Activated CD4-positive, alpha-beta T cell treated with anti-CD3 and anti-CD28 coated beads, Interleukin-2, amount 10 ng/mL, durations not matched to agents 7 days and 5 days (primary cell): ENCODE data around the gene MCTP2. TPM values are rescaled to one million over a fixed set of nuclear protein-coding genes. Genes with fewer than 3 reads are reported as not detected.

Source experiments
- CTCF ChIA-PET: fragments of 350-600 bp; sonication (Branson Sonifier 250); formaldehyde crosslinking; loops from one replicate; lab custom pipeline; 2021; ENCODE audit warnings: antibody characterized with exemption; lab: Charles Lee
- POLR2A ChIA-PET: fragments of 350-600 bp; sonication (Branson Sonifier 250); formaldehyde crosslinking; loops from one replicate; lab custom pipeline; 2021; ENCODE audit warnings: antibody characterized with exemption; lab: Charles Lee
- DNase-seq: peaks from one replicate; pipeline ENCODE4 v3.0.0-alpha.2; 2020
- H3K27ac Mint-ChIP-seq: one replicate; pipeline ENCODE4 v1.8.0; 2021; ENCODE audit warnings: mild to moderate bottlenecking, moderate library complexity, mixed read lengths
- H3K27me3 Mint-ChIP-seq: one replicate; pipeline ENCODE4 v1.8.0; 2021; ENCODE audit warnings: mixed read lengths
- H3K36me3 Mint-ChIP-seq: one replicate; pipeline ENCODE4 v1.8.0; 2021; ENCODE audit warnings: low read depth, mixed read lengths
- H3K4me1 Mint-ChIP-seq: one replicate; pipeline ENCODE4 v1.8.0; 2021; ENCODE audit warnings: mixed read lengths
- H3K4me3 Mint-ChIP-seq: one replicate; pipeline ENCODE4 v1.8.0; 2021; ENCODE audit warnings: mild to moderate bottlenecking, moderate library complexity, mixed read lengths
- H3K9me3 Mint-ChIP-seq: one replicate; pipeline ENCODE4 v1.8.0; 2021; ENCODE audit warnings: mixed read lengths
- total RNA-seq, 2 experiments: library from RNA; stranded (reverse); gene quantifications; one replicate each; pipeline ENCODE4 v1.2.3, GENCODE V29; 2021

Gene MCTP2
- total RNA-seq, 2 experiments from 2014 or later = 17.0 to 17.2 TPM

DNA sequence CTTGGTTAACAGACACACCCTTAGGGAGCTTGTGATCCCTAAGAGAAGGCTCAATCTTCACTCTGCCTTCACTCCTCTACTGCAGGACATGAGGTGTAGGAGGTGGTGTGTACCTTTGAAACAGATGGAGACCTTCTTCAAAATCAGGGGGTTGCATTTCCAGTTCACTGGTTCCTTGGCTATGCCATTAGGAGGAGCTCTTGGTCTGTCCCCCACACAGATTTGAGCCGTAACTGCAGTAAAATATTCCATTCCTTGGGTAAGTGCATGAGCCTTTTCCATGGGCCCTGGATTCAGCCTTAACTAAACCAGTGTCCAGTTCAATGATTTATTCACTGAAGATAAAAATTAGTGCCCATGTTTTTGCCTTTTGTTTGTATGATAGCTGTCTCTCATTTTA, 144.6 kb downstream of the MCTP2 start:
- H3K36me3 Mint-ChIP-seq = peaks cover 9% of the 10 kb centered on the region
- DNase-seq = no peak
- no peak overlapping the region for H3K4me3 Mint-ChIP-seq
- ChIA-PET POLR2A (no interaction called here), CTCF (interaction anchor here (0.8 kb wide), 1 partner anchor 67 kb away, joined by 3 read pairs; no protein-coding TSS in a partner anchor)
- no peaks in the 10 kb centered on the region for H3K27me3 Mint-ChIP-seq
- no peak overlapping the region for H3K27ac Mint-ChIP-seq
- no peaks in the 10 kb centered on the region for H3K9me3 Mint-ChIP-seq
- no peaks in the 10 kb centered on the region for H3K4me1 Mint-ChIP-seq

DNA sequence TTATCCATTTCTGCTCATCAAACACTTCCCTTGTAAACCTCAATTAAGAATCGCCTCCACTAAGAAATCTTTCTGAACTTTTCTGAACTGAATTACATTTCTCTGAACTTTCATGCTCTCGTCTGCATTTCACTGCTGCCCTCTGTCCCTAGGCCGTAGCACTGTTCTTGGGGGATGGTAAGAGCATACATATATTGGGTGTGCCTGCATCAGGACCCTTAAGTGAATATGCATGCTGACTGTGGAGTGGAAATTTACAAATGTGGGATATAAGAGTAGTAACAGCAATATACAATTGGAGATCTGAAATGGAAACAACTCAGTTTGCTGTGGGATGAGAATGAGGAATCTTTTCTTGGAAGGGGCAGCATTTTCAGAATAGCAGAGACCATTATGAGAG, 148.6 kb downstream of the MCTP2 start:
- POLR2A ChIA-PET = no interaction called here
- H3K27ac Mint-ChIP-seq = no peak overlapping the region
- peaks cover 6% of the 10 kb centered on the region for H3K36me3 Mint-ChIP-seq
- H3K4me1 Mint-ChIP-seq = no peaks in the 10 kb centered on the region
- CTCF ChIA-PET = no interaction called here
- no peak overlapping the region for H3K4me3 Mint-ChIP-seq
- no peaks in the 10 kb centered on the region for H3K27me3 Mint-ChIP-seq
- H3K9me3 Mint-ChIP-seq = no peaks in the 10 kb centered on the region
- DNase-seq = no peak

DNA sequence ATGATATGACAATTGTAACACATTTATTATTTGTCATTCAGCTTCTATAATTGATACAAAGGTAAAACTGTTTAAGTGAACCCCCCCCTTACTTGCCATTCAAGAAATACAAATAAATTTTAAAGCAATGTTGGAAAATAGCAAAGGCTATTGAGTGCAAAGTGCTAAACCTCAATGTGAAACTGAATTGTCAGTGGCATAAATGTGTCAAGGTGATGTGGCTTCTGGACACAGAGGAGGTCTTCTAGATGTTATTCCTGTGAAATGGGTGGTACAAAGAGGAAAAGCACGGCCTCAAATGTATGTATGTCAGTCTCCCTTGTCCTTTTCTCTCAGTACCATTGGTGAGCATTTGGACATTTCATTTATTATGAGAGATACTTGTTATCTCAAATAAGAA, 149.4 kb downstream of the MCTP2 start:
- Mint-ChIP-seq H3K27ac (no peak overlapping the region), H3K27me3 (no peaks in the 10 kb centered on the region), H3K9me3 (no peaks in the 10 kb centered on the region), H3K4me3 (no peak overlapping the region), H3K4me1 (no peaks in the 10 kb centered on the region), H3K36me3 (peaks cover 12% of the 10 kb centered on the region)
- no peak for DNase-seq
- POLR2A ChIA-PET = no interaction called here
- CTCF ChIA-PET = no interaction called here

DNA sequence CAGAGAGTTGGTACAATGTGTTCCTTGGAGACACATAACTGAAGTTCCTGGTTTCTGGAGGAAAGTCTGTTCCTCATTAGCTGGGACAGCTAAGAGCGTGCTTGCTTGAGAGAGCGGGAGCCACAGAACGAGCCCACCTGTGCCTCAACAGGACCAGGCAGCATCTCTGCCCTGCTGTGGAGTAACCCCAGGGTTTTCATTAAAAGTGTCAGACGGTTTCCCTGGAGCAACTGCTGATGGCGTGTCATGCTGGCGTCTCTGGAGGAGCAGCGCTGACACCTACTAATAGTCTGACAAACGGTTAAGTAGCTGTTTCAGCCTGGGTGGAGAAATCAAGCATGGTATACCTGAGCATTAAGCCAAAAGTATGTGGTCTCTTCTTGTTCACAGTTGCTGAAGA, 150.0 kb downstream of the MCTP2 start:
- Mint-ChIP-seq H3K27ac (no peak overlapping the region), H3K4me3 (no peak overlapping the region), H3K4me1 (no peaks in the 10 kb centered on the region), H3K36me3 (peaks cover 14% of the 10 kb centered on the region), H3K27me3 (no peaks in the 10 kb centered on the region), H3K9me3 (no peaks in the 10 kb centered on the region)
- POLR2A ChIA-PET = no interaction called here
- no peak for DNase-seq
- CTCF ChIA-PET = no interaction called here

DNA sequence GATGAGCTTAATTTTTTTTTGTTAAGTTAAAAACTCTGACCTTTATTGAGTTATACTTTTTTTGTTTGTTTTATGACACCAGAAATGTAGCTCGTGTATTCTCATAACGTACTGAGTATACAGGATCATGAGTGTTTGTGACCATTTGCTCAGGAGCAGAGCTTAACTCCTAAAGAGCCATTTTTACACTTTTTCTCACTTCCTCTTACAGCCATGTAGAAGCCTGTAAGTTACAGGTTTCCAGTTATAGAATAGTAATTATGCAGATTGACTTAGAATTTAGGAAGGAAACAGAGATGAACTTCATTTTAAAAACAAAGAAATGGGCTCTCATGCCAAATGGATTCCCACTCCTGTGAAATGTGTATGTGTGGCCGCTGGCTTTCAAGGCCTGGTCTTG, 151.7 kb downstream of the MCTP2 start:
- no peak overlapping the region for H3K27ac Mint-ChIP-seq
- H3K36me3 Mint-ChIP-seq = peaks cover 14% of the 10 kb centered on the region
- H3K4me1 Mint-ChIP-seq = peaks cover 12% of the 10 kb centered on the region
- ChIA-PET POLR2A (no interaction called here), CTCF (interaction anchor here (1.0 kb wide), 1 partner anchor 13 kb away, joined by 3 read pairs; no protein-coding TSS in a partner anchor)
- no peak overlapping the region for H3K4me3 Mint-ChIP-seq
- no peaks in the 10 kb centered on the region for H3K9me3 Mint-ChIP-seq
- no peaks in the 10 kb centered on the region for H3K27me3 Mint-ChIP-seq
- DNase-seq = no peak

DNA sequence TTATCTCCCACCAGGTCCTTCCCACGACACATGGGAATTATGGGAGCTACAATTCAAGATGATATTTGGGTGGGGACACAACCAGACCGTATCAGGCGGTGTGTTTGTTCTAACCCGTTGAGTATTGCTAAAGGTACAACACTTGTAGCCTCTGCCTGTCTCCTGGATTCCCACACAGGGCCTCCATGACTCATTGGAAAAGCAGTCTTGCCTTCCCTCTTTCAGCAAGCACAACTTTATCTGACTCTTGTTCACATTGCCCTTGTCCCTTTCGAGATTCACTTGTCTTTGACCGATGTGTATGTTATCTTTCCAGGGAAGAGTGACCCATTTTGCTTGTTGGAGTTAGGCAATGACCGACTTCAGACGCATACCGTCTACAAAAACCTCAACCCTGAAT, 152.3 kb downstream of the MCTP2 start:
- no peak for DNase-seq
- Mint-ChIP-seq H3K4me1 (peaks cover 17% of the 10 kb centered on the region), H3K9me3 (no peaks in the 10 kb centered on the region), H3K36me3 (peaks cover 14% of the 10 kb centered on the region), H3K4me3 (no peak overlapping the region), H3K27me3 (no peaks in the 10 kb centered on the region), H3K27ac (no peak overlapping the region)
- ChIA-PET CTCF (no interaction called here), POLR2A (no interaction called here)

DNA sequence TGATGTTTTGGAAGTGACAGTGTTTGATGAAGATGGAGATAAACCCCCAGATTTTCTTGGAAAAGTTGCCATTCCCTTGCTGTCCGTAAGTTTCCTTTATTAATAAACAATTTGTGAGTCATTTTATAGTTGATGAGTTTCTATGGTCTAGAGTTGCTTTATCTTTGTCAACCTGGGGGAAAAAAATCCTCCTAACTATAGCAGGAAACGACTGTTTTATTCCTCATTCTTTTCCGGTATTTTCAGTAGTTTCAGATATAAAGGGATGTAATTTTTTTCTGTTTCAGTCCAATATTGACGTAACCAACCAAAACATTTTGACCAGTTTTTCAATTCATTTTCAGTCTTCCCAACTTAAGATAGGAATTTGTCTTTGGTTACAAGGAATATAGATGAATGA, 154.1 kb downstream of the MCTP2 start:
- CTCF ChIA-PET = interaction anchor here (0.6 kb wide), 1 partner anchor 9 kb away, joined by 3 read pairs; no protein-coding TSS in a partner anchor
- no peaks in the 10 kb centered on the region for H3K9me3 Mint-ChIP-seq
- POLR2A ChIA-PET = no interaction called here

DNA sequence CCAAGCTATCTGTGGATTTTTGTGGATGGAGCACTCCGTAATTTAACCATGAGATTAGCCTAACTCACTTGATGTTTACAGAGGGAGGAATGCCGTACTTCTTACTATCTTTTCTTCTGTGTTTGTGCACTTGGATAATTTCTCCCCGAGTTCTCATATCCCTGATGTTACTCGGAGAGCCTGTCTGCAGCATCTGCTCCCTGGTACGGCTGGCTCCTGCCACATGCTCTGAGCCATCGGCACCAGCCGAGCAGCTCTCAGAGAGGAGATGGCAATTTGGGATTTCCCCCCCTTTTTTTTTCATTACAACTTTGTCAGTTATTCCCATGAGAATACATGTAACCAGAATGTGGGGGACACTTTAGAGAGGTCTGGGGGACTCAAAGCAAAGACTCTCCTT, 155.0 kb downstream of the MCTP2 start:
- Mint-ChIP-seq H3K27me3 (no peaks in the 10 kb centered on the region), H3K9me3 (no peaks in the 10 kb centered on the region), H3K27ac (no peak overlapping the region), H3K4me1 (peaks cover 25% of the 10 kb centered on the region), H3K4me3 (no peak overlapping the region), H3K36me3 (peaks cover 14% of the 10 kb centered on the region)
- POLR2A ChIA-PET = no interaction called here
- CTCF ChIA-PET = no interaction called here
- no peak for DNase-seq

More for the DNA sequence above, 154.1 kb downstream of the MCTP2 start:
- no peak for DNase-seq
- Mint-ChIP-seq H3K27ac (no peak overlapping the region), H3K4me3 (no peak overlapping the region), H3K36me3 (peaks cover 14% of the 10 kb centered on the region), H3K27me3 (no peaks in the 10 kb centered on the region), H3K4me1 (peaks cover 25% of the 10 kb centered on the region)

DNA sequence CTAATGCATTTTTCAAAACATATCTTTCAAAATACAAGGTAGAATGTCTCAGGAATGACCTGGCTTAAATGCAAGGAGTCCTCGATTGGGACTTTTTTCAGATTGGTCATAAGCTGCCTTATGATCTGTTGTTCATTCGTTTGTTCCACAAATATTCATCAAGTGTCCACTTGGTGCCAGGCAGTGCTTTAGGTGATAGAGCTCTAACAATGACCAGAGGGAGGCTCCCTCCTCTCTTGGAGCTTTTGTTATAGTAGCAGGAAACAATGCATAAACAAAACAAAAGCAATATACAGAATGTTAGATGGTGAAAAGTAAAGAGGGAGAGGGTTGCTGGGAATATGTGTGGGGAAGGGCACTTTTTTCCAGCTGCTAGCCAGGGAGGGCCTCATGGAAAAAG, 156.1 kb downstream of the MCTP2 start:
- POLR2A ChIA-PET = no interaction called here
- Mint-ChIP-seq H3K27me3 (no peaks in the 10 kb centered on the region), H3K4me3 (no peak overlapping the region), H3K4me1 (peaks cover 25% of the 10 kb centered on the region), H3K36me3 (peaks cover 10% of the 10 kb centered on the region), H3K27ac (peak overlapping the region; percentile 80), H3K9me3 (no peaks in the 10 kb centered on the region)
- CTCF ChIA-PET = interaction anchor here (0.7 to 0.9 kb wide), 2 partner anchors 11 to 360 kb away, joined by 3 to 5 read pairs; no protein-coding TSS in a partner anchor
- DNase-seq = no peak

DNA sequence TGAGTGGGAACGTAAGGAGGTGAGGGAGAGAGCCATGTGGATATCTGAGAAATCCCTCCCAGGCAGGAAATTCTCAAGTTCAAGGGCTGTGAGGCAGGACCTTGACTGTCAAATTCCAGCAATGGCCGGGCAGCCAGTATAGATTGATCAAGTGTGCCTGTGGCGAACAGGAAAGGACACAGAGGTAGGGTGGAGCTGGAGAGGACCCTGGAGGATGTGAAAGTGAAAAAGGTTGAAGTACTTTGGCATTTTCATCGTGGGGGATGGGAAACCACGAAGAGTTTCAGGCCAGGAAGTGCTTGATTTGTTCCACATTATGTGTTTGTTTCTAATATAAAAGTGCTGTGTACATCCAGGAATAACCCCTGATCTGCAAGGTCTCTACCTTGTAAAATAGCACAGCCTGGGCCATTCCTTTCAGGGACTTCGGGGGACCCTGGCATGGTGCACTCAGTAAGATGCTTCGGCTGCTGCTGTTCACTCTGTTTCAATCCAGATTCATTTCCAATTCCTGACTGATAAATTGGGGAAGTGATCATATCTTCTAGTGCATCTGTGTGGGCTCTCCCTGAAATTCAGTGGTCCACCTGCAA, 156.6 kb downstream of the MCTP2 start:
- no peaks in the 10 kb centered on the region for H3K9me3 Mint-ChIP-seq
- ChIA-PET CTCF (interaction anchor here (0.9 kb wide), 1 partner anchor 10 kb away, joined by 5 read pairs; no protein-coding TSS in a partner anchor), POLR2A (no interaction called here)
- H3K4me3 Mint-ChIP-seq = no peak overlapping the region
- DNase-seq = peak; percentile 61
- no peaks in the 10 kb centered on the region for H3K27me3 Mint-ChIP-seq
- H3K36me3 Mint-ChIP-seq = peaks cover 10% of the 10 kb centered on the region
- peak overlapping the region; percentile 80 for H3K27ac Mint-ChIP-seq
- peaks cover 25% of the 10 kb centered on the region for H3K4me1 Mint-ChIP-seq

DNA sequence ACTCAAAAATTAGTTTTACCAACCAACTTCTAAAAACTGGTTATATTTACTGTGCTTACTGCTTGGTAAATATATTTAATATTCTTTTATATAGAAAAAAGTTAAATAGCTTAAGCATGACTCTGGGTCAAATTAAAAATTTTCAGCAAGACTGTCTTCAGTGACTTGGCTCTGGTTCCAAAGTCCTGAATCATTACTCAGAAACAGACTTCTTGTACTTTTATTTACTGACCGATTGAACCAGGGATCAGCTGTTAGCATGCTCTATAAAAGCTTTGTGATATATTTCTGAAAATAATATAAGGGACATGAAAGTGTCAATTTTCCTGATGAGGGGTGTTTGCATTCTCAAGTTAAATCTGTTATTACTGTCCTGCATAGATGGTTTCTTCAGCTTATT, 164.3 kb downstream of the MCTP2 start:
- no peak overlapping the region for H3K4me3 Mint-ChIP-seq
- no peaks in the 10 kb centered on the region for H3K9me3 Mint-ChIP-seq
- ChIA-PET CTCF (interaction anchor here (1.4 kb wide), 1 partner anchor 13 kb away, joined by 3 read pairs; no protein-coding TSS in a partner anchor), POLR2A (no interaction called here)
- no peak for DNase-seq
- H3K4me1 Mint-ChIP-seq = no peaks in the 10 kb centered on the region
- no peak overlapping the region for H3K27ac Mint-ChIP-seq
- H3K36me3 Mint-ChIP-seq = peaks cover 2% of the 10 kb centered on the region
- no peaks in the 10 kb centered on the region for H3K27me3 Mint-ChIP-seq

DNA sequence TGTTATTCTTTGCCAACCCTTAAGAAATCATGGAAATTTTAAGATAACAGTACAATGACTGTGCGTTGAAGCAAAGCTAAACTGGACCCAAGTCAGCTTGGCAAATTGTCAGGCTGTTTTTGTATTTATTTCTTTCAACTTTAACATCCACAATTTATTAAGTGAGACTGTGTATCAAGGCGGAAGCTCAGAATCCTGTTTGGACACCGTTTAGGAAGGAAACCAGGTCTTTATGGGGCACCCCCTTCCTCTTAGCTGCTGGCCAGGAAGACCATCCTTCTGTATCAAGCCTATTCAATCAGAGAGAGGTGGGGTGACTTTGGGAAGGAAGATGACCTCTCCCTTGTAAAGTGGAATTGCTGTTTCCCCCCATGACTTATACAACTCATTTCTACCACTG, 166.0 kb downstream of the MCTP2 start:
- Mint-ChIP-seq H3K27me3 (no peaks in the 10 kb centered on the region), H3K27ac (no peak overlapping the region), H3K4me3 (no peak overlapping the region), H3K4me1 (no peaks in the 10 kb centered on the region), H3K9me3 (no peaks in the 10 kb centered on the region), H3K36me3 (peaks cover 2% of the 10 kb centered on the region)
- CTCF ChIA-PET = interaction anchor here (1.2 to 1.7 kb wide), 2 partner anchors 10 to 15 kb away, joined by 3 to 5 read pairs; no protein-coding TSS in a partner anchor
- POLR2A ChIA-PET = no interaction called here
- DNase-seq = no peak

DNA sequence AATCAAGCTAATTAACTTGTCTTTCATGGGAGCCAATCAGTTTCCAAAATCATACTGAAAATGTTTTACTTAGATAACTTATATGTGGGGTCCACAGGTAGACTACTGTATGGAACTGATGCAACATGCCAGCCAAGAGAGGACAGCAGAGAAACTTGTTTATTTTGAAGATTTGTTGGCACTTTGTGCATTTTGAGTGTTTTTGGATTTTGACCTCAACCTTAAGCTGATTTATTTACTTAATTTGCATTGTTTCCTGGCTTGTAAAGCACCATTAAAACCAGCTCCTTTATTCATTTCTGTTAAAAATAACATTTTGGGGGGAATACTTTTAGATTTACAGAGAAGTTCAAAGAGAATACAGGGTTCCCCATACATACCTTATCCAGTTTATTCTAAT, 166.6 kb downstream of the MCTP2 start:
- Mint-ChIP-seq H3K27ac (no peak overlapping the region), H3K9me3 (no peaks in the 10 kb centered on the region), H3K36me3 (peaks cover 7% of the 10 kb centered on the region), H3K4me1 (no peaks in the 10 kb centered on the region), H3K4me3 (no peak overlapping the region), H3K27me3 (no peaks in the 10 kb centered on the region)
- DNase-seq = no peak
- ChIA-PET POLR2A (no interaction called here), CTCF (interaction anchor here (1.2 to 1.7 kb wide), 2 partner anchors 10 to 15 kb away, joined by 3 to 5 read pairs; no protein-coding TSS in a partner anchor)
